Endothelial cell (in vitro differentiated cells): ENCODE results near the gene FAM241B. TPM values are rescaled to one million over a fixed set of nuclear protein-coding genes. Genes with fewer than 3 reads are reported as not detected.

Experiments used
- DNase-seq: peaks from one replicate; pipeline ENCODE4 v3.0.0; 2021; ENCODE audit warnings: low spot score
- H3K27ac Mint-ChIP-seq: one replicate; pipeline ENCODE4 v1.8.0; 2021; ENCODE audit warnings: mixed read lengths, inconsistent platforms; ENCODE audit not compliant: unreplicated experiment
- H3K27me3 Mint-ChIP-seq: one replicate; pipeline ENCODE4 v1.8.0; 2021; ENCODE audit warnings: mild to moderate bottlenecking, moderate library complexity, mixed read lengths, inconsistent platforms; ENCODE audit not compliant: unreplicated experiment
- H3K36me3 Mint-ChIP-seq: one replicate; pipeline ENCODE4 v1.8.0; 2021; ENCODE audit warnings: mild to moderate bottlenecking, low read depth, mixed read lengths, inconsistent platforms; ENCODE audit not compliant: unreplicated experiment
- H3K4me1 Mint-ChIP-seq: one replicate; pipeline ENCODE4 v1.8.0; 2021; ENCODE audit warnings: mild to moderate bottlenecking, mixed read lengths, inconsistent platforms; ENCODE audit not compliant: unreplicated experiment
- H3K4me3 Mint-ChIP-seq: one replicate; pipeline ENCODE4 v1.8.0; 2021; ENCODE audit warnings: mild to moderate bottlenecking, mixed read lengths, inconsistent platforms; ENCODE audit not compliant: unreplicated experiment
- H3K9me3 Mint-ChIP-seq: one replicate; pipeline ENCODE4 v1.8.0; 2021; ENCODE audit warnings: mixed read lengths, inconsistent platforms; ENCODE audit not compliant: unreplicated experiment
- total RNA-seq: library from RNA; stranded (reverse); fragmentation: NEBNext Ultra II Directional; extraction: Animal tissue kit (Norgen Biotek cat#: 25700); gene quantifications from one replicate; pipeline ENCODE4 v1.2.1, GENCODE V29; 2021; ENCODE audit not compliant: unreplicated experiment
- TF ChIP-seq, protein P1 (sequence below): fragments of 200-600 bp; sonication (generic); IDR thresholded peaks from one replicate; pipeline ENCODE4 v1.5.0; 2021; ENCODE audit warnings: antibody characterized with exemption; ENCODE audit not compliant: unreplicated experiment

Gene FAM241B
- total RNA-seq, 1 donor from 2014 or later = 7.1 TPM

DNA sequence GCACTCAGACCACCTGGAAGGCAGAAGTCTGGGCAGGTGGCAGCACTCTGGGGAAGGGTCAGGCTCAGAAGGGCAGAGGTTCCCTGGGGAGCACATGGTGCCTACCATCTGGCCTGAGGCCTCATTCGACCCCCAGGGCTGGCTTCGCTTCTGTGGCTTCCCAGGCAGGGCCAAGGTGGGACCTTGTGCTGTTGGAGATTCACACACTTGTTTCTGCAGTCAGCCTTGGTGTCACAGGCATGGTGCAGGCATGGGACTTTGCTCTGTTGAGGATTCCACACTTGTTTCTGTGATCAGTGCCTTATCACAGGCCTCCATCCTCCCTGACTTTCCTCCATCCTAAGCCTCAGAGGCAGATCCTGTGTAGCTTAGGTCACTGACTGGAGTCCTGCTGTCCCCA lies 11.3 kb upstream of the FAM241B start:
- no peak overlapping the region for H3K27ac Mint-ChIP-seq
- peaks cover 8% of the 10 kb centered on the region for H3K4me1 Mint-ChIP-seq
- TF ChIP-seq, protein P1, sequence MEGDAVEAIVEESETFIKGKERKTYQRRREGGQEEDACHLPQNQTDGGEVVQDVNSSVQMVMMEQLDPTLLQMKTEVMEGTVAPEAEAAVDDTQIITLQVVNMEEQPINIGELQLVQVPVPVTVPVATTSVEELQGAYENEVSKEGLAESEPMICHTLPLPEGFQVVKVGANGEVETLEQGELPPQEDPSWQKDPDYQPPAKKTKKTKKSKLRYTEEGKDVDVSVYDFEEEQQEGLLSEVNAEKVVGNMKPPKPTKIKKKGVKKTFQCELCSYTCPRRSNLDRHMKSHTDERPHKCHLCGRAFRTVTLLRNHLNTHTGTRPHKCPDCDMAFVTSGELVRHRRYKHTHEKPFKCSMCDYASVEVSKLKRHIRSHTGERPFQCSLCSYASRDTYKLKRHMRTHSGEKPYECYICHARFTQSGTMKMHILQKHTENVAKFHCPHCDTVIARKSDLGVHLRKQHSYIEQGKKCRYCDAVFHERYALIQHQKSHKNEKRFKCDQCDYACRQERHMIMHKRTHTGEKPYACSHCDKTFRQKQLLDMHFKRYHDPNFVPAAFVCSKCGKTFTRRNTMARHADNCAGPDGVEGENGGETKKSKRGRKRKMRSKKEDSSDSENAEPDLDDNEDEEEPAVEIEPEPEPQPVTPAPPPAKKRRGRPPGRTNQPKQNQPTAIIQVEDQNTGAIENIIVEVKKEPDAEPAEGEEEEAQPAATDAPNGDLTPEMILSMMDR = no peak
- H3K36me3 Mint-ChIP-seq = peaks cover 13% of the 10 kb centered on the region
- H3K4me3 Mint-ChIP-seq = no peak overlapping the region
- H3K9me3 Mint-ChIP-seq = no peaks in the 10 kb centered on the region
- no peak for DNase-seq
- H3K27me3 Mint-ChIP-seq = no peaks in the 10 kb centered on the region

DNA sequence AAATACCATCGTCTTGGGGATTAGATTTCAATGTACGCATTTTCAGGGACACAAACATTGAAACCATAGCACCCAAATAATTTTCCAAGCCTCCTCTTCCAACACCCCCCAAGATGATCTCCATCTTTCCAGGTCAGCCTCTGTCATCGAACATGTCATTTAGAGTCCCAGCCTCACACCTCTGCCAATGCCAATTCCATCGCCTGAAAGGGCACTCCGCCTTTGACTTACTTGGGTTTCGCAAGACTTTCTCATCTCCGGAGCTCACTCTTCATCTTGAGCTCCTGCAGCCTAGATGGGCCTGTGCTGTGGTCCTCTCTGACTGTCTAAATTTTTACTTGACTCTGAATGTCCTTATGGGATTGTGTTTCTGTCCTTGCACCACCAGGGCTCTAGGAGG lies 10.4 kb upstream of the FAM241B start:
- Mint-ChIP-seq H3K9me3 (no peaks in the 10 kb centered on the region), H3K4me3 (no peak overlapping the region), H3K27me3 (peaks cover 2% of the 10 kb centered on the region), H3K4me1 (peaks cover 8% of the 10 kb centered on the region), H3K36me3 (peaks cover 11% of the 10 kb centered on the region), H3K27ac (no peak overlapping the region)
- no peak for DNase-seq
- TF ChIP-seq, protein P1 = no peak

DNA sequence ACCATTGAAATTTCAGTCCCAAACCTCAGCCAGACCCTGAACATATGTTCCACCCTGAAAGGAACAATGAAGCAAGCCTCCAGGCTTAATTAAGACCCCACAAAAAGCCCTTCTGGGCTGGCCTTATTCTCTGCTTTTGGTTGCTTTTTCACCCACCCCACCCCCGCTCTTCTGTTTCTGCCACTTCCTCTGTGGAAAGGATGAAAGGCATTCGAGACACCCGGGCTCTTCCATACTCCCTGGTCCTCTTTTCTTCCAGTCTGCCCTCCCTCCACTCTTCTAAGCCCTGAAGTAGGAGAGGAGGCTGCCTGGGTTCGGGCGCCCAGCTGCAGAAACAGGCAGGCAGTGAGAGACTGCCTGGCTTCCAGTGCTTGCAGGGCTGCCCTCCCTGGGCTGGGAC lies 9.4 kb upstream of the FAM241B start:
- Mint-ChIP-seq H3K4me3 (no peak overlapping the region), H3K9me3 (no peaks in the 10 kb centered on the region), H3K36me3 (peaks cover 11% of the 10 kb centered on the region), H3K27me3 (peaks cover 2% of the 10 kb centered on the region), H3K27ac (no peak overlapping the region), H3K4me1 (peaks cover 8% of the 10 kb centered on the region)
- no peak for DNase-seq
- TF ChIP-seq, protein P1 = no peak

DNA sequence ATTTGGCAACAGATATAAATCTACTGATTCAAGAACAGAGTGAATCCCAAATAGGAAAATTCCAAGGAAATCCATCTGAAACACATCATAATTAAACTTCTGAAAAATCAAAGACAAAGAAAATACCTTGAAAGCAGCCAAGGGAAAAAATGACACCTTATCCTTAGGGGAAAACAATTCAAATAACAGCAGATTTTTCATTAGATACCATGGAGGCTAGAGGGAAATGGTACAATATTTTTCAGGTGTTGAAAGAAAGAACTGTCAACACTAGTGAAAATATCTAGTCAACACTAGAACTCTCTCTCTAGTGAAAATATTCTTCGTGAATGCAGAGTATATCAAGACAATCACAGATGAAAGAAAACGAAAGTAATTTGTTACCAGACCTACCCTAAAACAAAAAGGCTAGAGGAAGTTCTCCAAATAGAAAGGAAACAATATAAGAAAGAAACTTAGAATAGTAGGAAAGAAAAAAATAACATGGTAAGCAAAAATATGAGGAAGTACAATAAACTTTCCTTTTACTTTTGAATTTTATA lies 5.7 kb upstream of the FAM241B start:
- no peak for DNase-seq
- H3K27ac Mint-ChIP-seq = no peak overlapping the region
- H3K36me3 Mint-ChIP-seq = peaks cover 4% of the 10 kb centered on the region
- no peak overlapping the region for H3K4me3 Mint-ChIP-seq
- no peaks in the 10 kb centered on the region for H3K9me3 Mint-ChIP-seq
- peaks cover 6% of the 10 kb centered on the region for H3K4me1 Mint-ChIP-seq
- peaks cover 5% of the 10 kb centered on the region for H3K27me3 Mint-ChIP-seq
- TF ChIP-seq, protein P1 = no peak

DNA sequence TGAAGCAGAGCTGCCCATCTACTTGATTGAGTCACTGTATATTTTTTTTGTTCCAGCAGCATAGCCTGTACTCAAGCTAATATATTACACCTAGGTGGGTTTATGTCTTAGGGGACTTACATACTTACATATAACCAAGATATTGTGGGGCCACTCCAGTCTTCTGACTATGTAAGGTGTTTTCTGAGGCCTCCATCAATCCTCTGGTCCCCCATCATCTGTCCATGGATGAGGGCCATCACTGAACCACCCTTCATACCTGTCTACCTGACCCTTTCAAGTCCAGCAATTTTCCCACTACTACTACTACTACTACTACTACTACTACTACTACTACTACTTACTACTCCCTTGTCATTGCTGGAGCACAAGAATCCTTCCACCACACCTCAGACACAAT lies 3.2 kb upstream of the FAM241B start:
- no peak for DNase-seq
- H3K9me3 Mint-ChIP-seq = no peaks in the 10 kb centered on the region
- peaks cover 12% of the 10 kb centered on the region for H3K27me3 Mint-ChIP-seq
- peaks cover 12% of the 10 kb centered on the region for H3K36me3 Mint-ChIP-seq
- H3K27ac Mint-ChIP-seq = no peak overlapping the region
- TF ChIP-seq, protein P1 = no peak
- peaks cover 4% of the 10 kb centered on the region for H3K4me1 Mint-ChIP-seq
- H3K4me3 Mint-ChIP-seq = no peak overlapping the region
